Measurements from ENCODE around the gene URB2.
"Not testable (repeated sequence)": the region's sequence is repeated elsewhere in the genome, so short reads cannot be mapped to it uniquely, and the experiment has no call there.

The URB2 gene

GRCh38 chr1:229614701-229615100 is 11.3 kb upstream of the URB2 start:
- no peak for DNase-seq (ENCODE audit: low read depth, low spot score)

GRCh38 chr1:229617351-229618100 is 8.5 kb upstream of the URB2 start:
- no peak for DNase-seq (ENCODE audit: low read depth, low spot score)

GRCh38 chr1:229619002-229619401 is 7.0 kb upstream of the URB2 start:
- DNase-seq (ENCODE audit: low read depth, low spot score), result no peak

GRCh38 chr1:229619614-229620013 is 6.4 kb upstream of the URB2 start:
- DNase-seq (ENCODE audit: low read depth, low spot score), result peak; percentile 20

- no peak for DNase-seq (ENCODE audit: low read depth, low spot score)
These were observed 5.2 kb upstream of the URB2 start for GRCh38 chr1:229620876-229621275.

GRCh38 chr1:229621663-229622062 is 4.4 kb upstream of the URB2 start:
- DNase-seq (ENCODE audit: low read depth, low spot score), result no peak

- not testable (repeated sequence) for DNase-seq (ENCODE audit: low read depth, low spot score)
These were observed 3.4 kb upstream of the URB2 start for GRCh38 chr1:229622641-229623120.

- DNase-seq (ENCODE audit: low read depth, low spot score), result no peak
These were observed 2.8 kb upstream of the URB2 start for GRCh38 chr1:229623225-229623624.

- DNase-seq (ENCODE audit: low read depth, low spot score), result no peak
These were observed 2.2 kb upstream of the URB2 start for GRCh38 chr1:229623838-229624237.

- DNase-seq (ENCODE audit: low read depth, low spot score), result no peak
These were observed 1.5 kb upstream of the URB2 start for GRCh38 chr1:229624521-229625070.

GRCh38 chr1:229625071-229625914 is 754 bp upstream of the URB2 start:
- peak; percentile 55 for DNase-seq (ENCODE audit: low read depth, low spot score)

GRCh38 chr1:229627003-229627402 is 956 bp downstream of the URB2 start:
- DNase-seq (ENCODE audit: low read depth, low spot score), result no peak

- no peak for DNase-seq (ENCODE audit: low read depth, low spot score)
These were observed 3.2 kb downstream of the URB2 start for GRCh38 chr1:229629261-229629660.

- no peak for DNase-seq (ENCODE audit: low read depth, low spot score)
These were observed 5.1 kb downstream of the URB2 start for GRCh38 chr1:229631148-229631547.

- no peak for DNase-seq (ENCODE audit: low read depth, low spot score)
These were observed 5.9 kb downstream of the URB2 start for GRCh38 chr1:229631966-229632365.

- no peak for DNase-seq (ENCODE audit: low read depth, low spot score)
These were observed 10.0 kb downstream of the URB2 start for GRCh38 chr1:229636042-229636441.

- no peak for DNase-seq (ENCODE audit: low read depth, low spot score)
These were observed 11.7 kb downstream of the URB2 start for GRCh38 chr1:229637746-229638145.

GRCh38 chr1:229640455-229640854 is 14.4 kb downstream of the URB2 start:
- DNase-seq (ENCODE audit: low read depth, low spot score), result no peak

GRCh38 chr1:229641306-229641705 is 15.3 kb downstream of the URB2 start:
- no peak for DNase-seq (ENCODE audit: low read depth, low spot score)

- DNase-seq (ENCODE audit: low read depth, low spot score), result no peak
These were observed 16.3 kb downstream of the URB2 start for GRCh38 chr1:229642376-229642775.

GRCh38 chr1:229642970-229643369 is 16.9 kb downstream of the URB2 start:
- no peak for DNase-seq (ENCODE audit: low read depth, low spot score)

- no peak for DNase-seq (ENCODE audit: low read depth, low spot score)
These were observed 18.1 kb downstream of the URB2 start for GRCh38 chr1:229643996-229644745.

Data from ELF-1 (cell line).